ENCODE measurements around the gene NR2E1. TPM values are rescaled to one million over a fixed set of nuclear protein-coding genes. Genes with fewer than 3 reads are reported as not detected.

The NR2E1 gene
- total RNA-seq, 2 donors from 2014 or later = not detected

DNA sequence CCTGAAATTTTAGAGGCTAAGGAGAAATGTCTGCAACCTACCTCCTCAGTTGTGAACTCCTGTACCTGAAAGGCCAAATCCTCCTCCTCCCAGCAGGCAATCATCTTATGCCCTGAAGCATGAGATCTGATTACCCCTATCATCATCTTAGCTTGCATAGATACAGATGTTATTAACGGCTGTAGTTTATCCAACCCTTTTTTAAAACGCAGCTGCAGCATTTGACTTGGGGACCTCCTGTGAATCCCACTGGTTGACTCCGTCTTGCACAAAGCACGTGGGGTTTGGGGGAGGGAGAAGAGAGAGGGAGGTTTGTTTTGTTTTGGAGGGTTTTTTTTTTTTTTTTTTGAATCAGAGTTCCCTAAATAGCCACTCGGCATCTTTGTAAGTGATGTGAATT, 5.8 kb upstream of the NR2E1 start:
- Mint-ChIP-seq H3K4me3 (no peak overlapping the region), H3K9me3 (no peaks in the 10 kb centered on the region), H3K4me1 (ENCODE audit: low read depth) (peaks cover 11% of the 10 kb centered on the region), H3K27ac (no peak overlapping the region), H3K27me3 (ENCODE audit: low read depth) (peaks cover 93% of the 10 kb centered on the region), H3K36me3 (ENCODE audit: insufficient read depth in 2 of 2) (no peaks in the 10 kb centered on the region)
- DNase-seq = no peak
- ATAC-seq (replicated peaks in 1 of 2) = no peak

DNA sequence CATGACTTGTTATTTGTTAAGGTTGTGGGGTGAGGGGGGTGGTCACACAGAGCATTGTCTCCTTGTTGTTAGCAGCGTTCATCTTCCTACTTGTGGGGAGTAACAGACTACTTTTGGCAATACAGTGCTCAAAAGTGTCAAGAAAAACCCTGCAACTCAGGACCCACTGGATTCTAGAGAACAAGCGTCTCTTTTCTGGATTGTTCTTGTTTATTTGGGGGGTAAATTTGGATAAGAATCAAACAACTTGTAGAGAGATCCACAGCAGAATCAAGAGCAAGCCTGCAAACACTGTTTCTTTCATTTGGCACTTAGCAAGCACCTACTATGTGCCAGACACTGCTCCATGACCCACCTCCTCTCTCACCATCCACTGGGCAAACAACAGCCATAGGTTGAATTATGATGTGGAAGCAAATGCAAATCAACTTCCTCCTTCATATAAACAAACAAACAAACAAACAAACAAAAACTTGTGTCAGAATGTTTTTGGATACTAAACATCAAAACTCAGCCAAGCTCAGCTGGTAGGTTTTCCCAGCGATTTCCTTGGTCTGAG, 4.0 kb upstream of the NR2E1 start:
- Mint-ChIP-seq H3K9me3 (no peaks in the 10 kb centered on the region), H3K27me3 (ENCODE audit: low read depth) (peaks cover 91% of the 10 kb centered on the region), H3K4me3 (no peak overlapping the region), H3K27ac (no peak overlapping the region), H3K36me3 (ENCODE audit: insufficient read depth in 2 of 2) (no peaks in the 10 kb centered on the region), H3K4me1 (ENCODE audit: low read depth) (peaks cover 24% of the 10 kb centered on the region)
- DNase-seq (no peak), ATAC-seq (replicated peaks in 1 of 2) (no peak)

DNA sequence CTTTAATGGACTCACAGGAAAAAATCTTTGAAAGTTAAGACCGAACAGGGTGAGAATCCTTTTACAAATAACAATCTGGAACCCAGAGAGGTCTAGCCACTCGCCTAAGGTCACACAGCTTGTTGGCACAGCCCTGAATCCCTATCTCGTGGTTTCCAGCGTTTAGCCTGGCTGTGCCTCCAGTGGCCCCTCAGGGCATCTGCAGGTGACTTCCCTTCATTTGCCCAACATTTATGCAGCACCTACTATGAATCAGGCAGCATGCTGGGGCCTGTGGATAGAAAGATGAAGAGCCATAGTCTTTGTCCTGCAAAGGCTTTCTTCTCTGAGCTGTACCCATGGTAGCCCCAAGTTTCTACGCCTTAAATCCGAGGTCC, 2.6 kb upstream of the NR2E1 start:
- ATAC-seq (replicated peaks in 1 of 2) (peak; percentile 58 to 61), DNase-seq (no peak)

DNA sequence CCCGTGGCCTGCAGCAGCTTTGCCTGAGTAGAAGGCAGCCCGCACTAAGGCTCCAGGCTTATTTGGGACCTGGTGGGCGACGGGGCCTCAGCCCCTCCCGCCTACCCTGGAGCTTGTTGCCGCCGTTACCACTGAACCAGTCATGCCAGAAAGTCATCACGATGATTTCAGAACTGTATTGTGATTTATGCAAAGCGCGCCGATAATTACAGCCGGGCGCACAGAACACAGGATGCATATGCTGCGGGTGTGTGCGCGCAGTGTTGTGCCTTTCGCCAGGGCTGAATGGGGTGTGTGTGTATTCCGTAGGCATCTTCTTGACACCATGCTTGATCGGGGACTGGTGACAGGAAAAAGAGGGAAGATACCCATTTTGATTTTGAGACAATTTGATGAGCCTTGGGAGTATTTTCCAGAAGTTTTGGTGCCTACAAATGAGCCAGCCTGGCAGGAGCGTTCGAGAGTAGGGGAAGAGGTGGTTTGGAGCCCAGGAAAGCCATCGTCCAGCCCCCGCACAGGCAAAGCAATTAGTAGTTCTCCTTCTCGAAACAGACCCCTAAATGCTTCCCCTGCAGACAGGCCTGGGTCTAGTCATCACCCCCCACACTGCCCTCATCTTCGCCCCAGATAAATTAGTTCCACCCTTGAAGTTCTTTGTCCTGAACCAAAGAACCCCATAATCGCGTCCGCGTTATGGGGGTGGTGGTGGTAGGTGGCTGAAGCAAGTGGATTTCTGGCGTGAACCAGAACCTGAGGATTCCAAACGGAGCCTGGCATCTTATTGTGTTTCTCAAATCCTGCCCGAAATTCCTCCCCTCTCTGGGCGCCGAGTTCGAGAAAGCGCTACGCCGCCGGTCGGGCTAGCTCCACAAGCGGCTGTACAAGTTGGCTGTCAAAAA, 1.9 kb upstream of the NR2E1 start:
- ATAC-seq (replicated peaks in 1 of 2) (peak; percentile 18 to 37), DNase-seq (no peak)
- Mint-ChIP-seq H3K36me3 (ENCODE audit: insufficient read depth in 2 of 2) (no peaks in the 10 kb centered on the region), H3K9me3 (no peaks in the 10 kb centered on the region), H3K27me3 (ENCODE audit: low read depth) (peaks cover 89% of the 10 kb centered on the region), H3K4me3 (peak overlapping the region; percentile 24 to 37), H3K27ac (peak overlapping the region; percentile 58), H3K4me1 (ENCODE audit: low read depth) (peaks cover 31% of the 10 kb centered on the region)

More for the DNA sequence above, 2.6 kb upstream of the NR2E1 start:
- no peak overlapping the region for H3K4me3 Mint-ChIP-seq
- H3K27ac Mint-ChIP-seq = no peak overlapping the region
- H3K9me3 Mint-ChIP-seq = no peaks in the 10 kb centered on the region
- no peaks in the 10 kb centered on the region for H3K36me3 Mint-ChIP-seq (ENCODE audit: insufficient read depth in 2 of 2)
- H3K4me1 Mint-ChIP-seq (ENCODE audit: low read depth) = peaks cover 31% of the 10 kb centered on the region
- H3K27me3 Mint-ChIP-seq (ENCODE audit: low read depth) = peaks cover 94% of the 10 kb centered on the region

DNA sequence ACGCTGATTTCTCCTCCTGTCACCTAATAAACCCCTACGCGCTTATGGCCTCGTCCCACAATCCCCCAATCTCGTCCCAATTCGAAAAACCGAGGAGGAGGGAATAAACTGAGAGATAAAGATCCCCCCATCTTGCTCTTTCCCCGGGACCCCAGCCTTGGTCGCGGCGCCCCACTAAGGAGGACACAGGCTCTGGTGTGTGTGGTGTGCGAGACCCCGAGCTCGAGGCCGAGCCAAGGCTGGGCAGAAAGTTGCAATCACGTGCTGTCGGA, 1.3 kb upstream of the NR2E1 start:
- peaks cover 37% of the 10 kb centered on the region for H3K4me1 Mint-ChIP-seq (ENCODE audit: low read depth)
- no peaks in the 10 kb centered on the region for H3K9me3 Mint-ChIP-seq
- peak overlapping the region in 1 of 2 donors; percentile 42 for H3K4me3 Mint-ChIP-seq
- H3K27ac Mint-ChIP-seq = no peak overlapping the region
- DNase-seq = no peak
- ATAC-seq (replicated peaks in 1 of 2) = no peak
- no peaks in the 10 kb centered on the region for H3K36me3 Mint-ChIP-seq (ENCODE audit: insufficient read depth in 2 of 2)
- H3K27me3 Mint-ChIP-seq (ENCODE audit: low read depth) = peaks cover 89% of the 10 kb centered on the region

DNA sequence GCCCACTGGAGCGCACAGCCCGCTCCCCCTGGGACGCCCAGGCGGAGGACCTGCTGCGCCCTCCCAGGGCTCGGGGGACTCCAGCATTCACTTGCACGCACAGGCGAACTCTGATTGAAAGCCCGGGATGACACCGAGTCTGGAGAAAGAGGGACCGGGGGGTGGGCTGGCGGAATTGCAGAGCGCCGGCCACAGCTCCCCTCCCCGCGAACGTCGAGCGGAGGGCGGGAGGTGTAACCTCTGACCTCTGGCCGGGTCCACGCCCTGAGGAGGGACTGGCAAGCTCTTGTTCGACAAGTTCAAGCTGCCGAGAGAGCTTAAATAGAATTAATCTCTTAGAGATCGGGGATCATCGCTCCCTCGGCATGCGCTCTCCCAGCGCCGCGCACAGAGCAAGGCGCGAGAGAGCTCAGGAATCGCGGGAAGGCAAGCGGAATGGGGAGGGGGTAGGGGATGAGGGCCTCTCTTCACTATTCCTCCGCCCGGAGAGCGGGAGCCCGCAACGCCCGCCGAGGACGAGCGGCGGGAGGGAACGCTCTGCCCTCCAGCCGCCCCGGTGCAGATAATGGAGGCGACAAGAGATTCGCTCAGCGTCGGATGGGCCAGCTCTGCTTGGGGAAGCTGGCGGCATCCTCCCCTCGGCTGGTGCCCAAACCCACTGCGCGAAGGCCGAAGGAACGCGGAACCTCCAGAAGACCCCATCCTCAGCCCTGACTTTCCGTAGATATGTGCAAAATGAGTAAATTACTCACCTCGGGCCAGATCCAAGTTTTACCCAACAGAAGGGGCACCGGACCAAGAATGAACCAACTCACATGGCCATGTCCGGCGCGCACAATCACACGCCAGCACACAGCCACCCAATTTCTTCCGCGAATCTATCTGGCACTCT, 761 bp upstream of the NR2E1 start:
- peak overlapping the region; percentile 42 for H3K27ac Mint-ChIP-seq
- no peaks in the 10 kb centered on the region for H3K9me3 Mint-ChIP-seq
- H3K27me3 Mint-ChIP-seq (ENCODE audit: low read depth) = peaks cover 89% of the 10 kb centered on the region

DNA sequence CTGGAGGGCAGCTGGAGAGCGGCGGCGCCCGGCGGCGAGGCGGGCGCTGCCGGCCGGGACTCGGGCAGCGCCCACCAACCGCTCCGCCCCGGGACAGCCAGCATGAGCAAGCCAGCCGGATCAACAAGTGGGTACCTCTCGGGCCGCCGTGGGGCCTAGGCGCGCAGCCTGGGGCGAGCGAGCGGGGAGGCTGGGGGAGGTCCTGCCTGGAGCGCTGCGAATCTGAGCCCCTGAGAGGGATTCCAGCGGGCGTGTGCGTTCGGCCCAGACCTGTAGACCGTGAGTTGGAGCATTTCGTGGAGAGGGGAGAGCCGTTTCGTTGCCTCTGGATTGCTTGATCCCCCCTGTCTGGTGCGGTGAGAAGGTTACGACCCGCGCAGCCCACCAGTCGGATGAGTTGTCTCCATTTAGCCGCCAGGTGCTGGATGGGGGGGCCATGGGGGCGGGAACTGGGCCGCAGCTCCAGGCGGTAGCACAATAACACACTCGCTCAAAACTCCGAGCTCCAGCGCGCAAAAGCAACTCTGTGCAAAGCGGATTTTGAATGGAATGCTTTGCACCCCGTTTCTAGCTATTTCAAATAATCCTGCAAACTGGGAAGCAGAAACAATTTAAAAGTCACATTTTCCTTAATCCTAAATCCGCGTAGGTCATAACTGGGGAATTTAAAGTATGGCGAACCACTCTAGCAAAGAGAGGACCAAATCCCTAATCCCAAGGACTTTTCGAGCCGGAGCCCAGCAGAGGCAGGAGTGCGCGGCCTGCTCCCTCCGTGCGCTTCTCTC, 1.0 kb downstream of the NR2E1 start:
- Mint-ChIP-seq H3K4me1 (ENCODE audit: low read depth) (peaks cover 56% of the 10 kb centered on the region), H3K36me3 (ENCODE audit: insufficient read depth in 2 of 2) (no peaks in the 10 kb centered on the region), H3K9me3 (no peaks in the 10 kb centered on the region), H3K4me3 (peak overlapping the region; percentile 77 to 80), H3K27ac (peak overlapping the region; percentile 43), H3K27me3 (ENCODE audit: low read depth) (peaks cover 89% of the 10 kb centered on the region)
- DNase-seq = no peak
- ATAC-seq (replicated peaks in 1 of 2) = no peak

More for the DNA sequence above, 761 bp upstream of the NR2E1 start:
- Mint-ChIP-seq H3K4me1 (ENCODE audit: low read depth) (peaks cover 42% of the 10 kb centered on the region), H3K4me3 (peak overlapping the region; percentile 21 to 49), H3K36me3 (ENCODE audit: insufficient read depth in 2 of 2) (no peaks in the 10 kb centered on the region)
- DNase-seq (no peak), ATAC-seq (replicated peaks in 1 of 2) (no peak)

DNA sequence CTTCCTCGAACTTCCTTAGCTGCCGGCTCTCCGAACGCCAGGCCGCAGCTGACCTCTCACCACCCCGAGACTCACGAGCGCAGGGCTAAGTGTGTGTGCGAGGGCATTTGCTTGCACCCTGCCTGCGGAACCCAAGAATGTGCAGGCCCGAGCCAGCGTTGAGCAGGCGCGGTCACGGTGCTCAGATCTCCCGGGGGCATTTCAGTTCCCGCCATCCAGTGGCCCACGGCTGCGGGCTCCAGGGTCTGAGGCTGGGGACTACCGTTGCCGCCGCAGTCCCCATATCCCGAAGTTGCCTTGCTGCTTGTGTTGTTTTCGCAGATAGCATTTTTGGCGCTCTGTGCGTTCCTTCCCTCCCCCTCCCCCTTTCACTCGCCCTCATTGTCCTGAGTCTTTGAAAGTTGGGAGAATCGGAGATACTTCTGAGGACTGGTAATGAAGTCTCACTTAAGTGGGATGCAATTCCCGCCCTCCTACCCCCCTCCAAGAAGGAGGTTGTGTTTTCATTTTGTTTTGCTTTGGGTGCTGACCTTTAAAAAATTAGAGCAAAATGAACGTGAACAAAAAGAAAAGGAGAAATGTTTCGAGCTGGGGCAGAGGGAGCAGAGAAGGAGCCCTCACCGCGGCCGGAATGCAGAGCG, 1.7 kb downstream of the NR2E1 start:
- ATAC-seq (replicated peaks in 1 of 2) (no peak), DNase-seq (peak in 1 of 2 donors; percentile 8)
- H3K4me3 Mint-ChIP-seq = peak overlapping the region; percentile 77 to 80
- peaks cover 89% of the 10 kb centered on the region for H3K27me3 Mint-ChIP-seq (ENCODE audit: low read depth)
- no peaks in the 10 kb centered on the region for H3K9me3 Mint-ChIP-seq
- H3K27ac Mint-ChIP-seq = peak overlapping the region; percentile 43
- no peaks in the 10 kb centered on the region for H3K36me3 Mint-ChIP-seq (ENCODE audit: insufficient read depth in 2 of 2)
- peaks cover 56% of the 10 kb centered on the region for H3K4me1 Mint-ChIP-seq (ENCODE audit: low read depth)

DNA sequence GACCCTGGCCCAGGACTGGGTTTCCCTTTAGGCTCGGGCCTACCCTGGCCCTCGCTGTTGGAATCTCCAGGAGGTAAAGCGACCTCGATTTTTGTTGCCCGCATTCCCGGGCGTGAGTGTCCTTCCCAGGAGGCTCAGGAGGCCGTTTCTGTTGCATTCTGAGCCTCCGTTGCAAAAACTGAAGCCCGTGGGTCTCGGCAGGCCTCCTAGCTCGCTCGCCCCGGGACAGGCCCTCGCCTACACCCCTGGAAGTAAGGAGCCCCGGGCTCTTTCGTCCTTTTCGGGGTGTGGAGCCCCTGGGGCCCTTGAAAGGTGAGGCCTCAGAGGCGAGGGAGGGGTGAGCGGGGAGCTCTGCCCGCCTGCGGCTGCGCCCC, 2.3 kb downstream of the NR2E1 start:
- no peak for DNase-seq
- peaks cover 89% of the 10 kb centered on the region for H3K27me3 Mint-ChIP-seq (ENCODE audit: low read depth)
- H3K4me3 Mint-ChIP-seq = peak overlapping the region; percentile 77 to 80
- ATAC-seq (replicated peaks in 1 of 2) = peak in 1 of 2 donors; percentile 11
- no peaks in the 10 kb centered on the region for H3K9me3 Mint-ChIP-seq
- H3K36me3 Mint-ChIP-seq (ENCODE audit: insufficient read depth in 2 of 2) = no peaks in the 10 kb centered on the region
- peaks cover 56% of the 10 kb centered on the region for H3K4me1 Mint-ChIP-seq (ENCODE audit: low read depth)
- no peak overlapping the region for H3K27ac Mint-ChIP-seq

DNA sequence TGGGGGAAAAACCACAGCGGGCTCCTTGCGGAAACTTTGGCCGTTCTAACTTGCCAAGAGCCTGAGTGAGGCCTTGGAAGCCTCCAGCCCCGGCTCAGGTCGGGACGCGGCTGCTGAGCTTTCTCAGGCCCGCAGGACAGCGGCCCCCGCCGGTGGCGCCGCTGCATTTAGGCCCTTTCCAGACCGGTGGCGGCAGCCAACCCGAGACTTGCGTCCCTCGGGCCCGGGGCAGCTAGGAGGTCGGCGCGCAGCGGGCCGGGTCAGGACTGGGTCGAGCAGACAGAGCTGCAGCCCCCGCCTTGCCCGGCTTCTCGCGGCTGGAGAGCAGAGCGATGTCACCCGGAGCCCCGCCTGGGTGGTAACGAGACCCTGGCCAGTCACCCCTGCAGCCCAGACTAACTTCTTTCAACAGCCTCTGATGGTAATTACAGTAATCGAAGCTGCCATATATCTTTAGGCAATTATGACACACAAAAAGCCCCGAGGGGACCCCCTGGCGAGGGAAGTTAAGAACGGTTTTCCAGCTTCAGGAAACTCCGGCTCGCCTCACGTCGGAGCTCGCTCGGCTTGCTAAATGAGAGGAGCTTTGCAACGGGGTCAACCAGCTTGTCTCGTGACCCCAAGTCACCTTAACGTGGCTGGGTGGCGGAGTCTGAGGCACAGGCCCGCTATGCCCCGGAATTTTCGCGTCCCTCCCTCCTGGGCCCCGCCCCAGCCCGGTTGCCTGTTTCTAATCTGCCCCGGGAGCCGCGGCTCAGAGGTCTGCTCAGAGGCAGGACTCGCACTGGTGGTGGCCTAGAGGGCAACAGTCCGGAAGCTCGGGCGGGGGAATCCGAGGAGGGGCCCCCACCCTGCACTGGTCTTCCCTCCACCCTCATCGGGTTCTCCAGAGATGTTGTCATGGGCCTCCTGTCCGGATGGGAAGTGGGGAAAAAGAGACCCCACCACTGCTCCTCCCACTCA, 3.0 kb downstream of the NR2E1 start:
- Mint-ChIP-seq H3K36me3 (ENCODE audit: insufficient read depth in 2 of 2) (no peaks in the 10 kb centered on the region), H3K4me3 (peak overlapping the region; percentile 77 to 80), H3K4me1 (ENCODE audit: low read depth) (peaks cover 53% of the 10 kb centered on the region), H3K9me3 (no peaks in the 10 kb centered on the region), H3K27me3 (ENCODE audit: low read depth) (peaks cover 89% of the 10 kb centered on the region), H3K27ac (no peak overlapping the region)
- ATAC-seq (replicated peaks in 1 of 2) (peak; percentile 54 to 58), DNase-seq (peak in 1 of 2 donors; percentile 52)

DNA sequence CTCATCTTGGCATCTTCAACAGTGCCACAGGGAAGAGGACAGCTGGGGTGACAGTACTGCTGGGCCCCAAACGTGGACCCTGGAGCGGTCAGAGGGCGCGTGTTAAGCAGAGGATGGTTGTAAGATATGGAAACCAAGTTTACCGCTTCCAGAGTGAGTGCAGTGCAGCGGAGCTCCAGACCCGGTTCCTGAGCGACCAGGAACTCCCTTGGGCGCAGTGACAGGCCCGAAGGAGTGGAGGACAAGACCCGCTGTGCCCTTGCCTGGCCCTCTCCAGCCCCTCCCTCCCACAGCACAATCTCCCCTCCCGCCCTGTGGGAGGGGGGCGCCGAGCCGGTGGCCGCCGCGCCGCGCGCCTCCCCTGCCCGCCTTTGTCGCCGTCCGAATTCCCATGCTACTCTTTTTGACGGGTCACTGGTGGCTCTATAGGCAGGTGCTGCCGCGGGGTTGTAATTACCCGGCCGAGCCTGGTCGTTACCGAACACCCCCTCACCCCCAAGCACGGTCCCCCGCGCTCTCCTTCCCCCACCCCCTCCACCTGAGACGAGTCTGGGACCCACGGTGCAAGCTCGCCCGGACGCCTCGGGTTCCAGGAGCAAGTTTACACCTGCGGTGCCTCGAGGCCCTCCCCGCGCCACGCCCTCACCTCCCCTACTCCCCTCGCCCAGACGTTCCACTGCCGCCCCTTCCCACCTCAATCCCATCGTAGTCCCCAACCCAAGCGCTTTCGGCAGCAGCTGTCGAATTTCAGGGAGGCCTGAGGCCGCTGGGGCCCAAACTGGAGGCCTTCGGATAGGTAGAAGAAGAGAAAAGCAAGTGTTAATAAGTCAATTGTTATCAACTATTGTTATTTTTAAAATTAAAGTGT, 3.9 kb downstream of the NR2E1 start:
- peaks cover 89% of the 10 kb centered on the region for H3K27me3 Mint-ChIP-seq (ENCODE audit: low read depth)
- H3K27ac Mint-ChIP-seq = no peak overlapping the region
- DNase-seq (peak in 1 of 2 donors; percentile 7), ATAC-seq (replicated peaks in 1 of 2) (peak; percentile 27 to 32)
- H3K9me3 Mint-ChIP-seq = no peaks in the 10 kb centered on the region
- peak overlapping the region; percentile 77 to 80 for H3K4me3 Mint-ChIP-seq
- H3K36me3 Mint-ChIP-seq (ENCODE audit: insufficient read depth in 2 of 2) = no peaks in the 10 kb centered on the region
- H3K4me1 Mint-ChIP-seq (ENCODE audit: low read depth) = peaks cover 58% of the 10 kb centered on the region

Measured in activated T-cell treated with anti-CD3 and anti-CD28 coated beads, Interleukin-2, amount 50 U/mL, for 72 hours (primary cell).